CD4-positive, CD25-positive, alpha-beta regulatory T cell (primary cell): ENCODE results near the gene CAPN8. TPM values are rescaled to one million over a fixed set of nuclear protein-coding genes. Genes with fewer than 3 reads are reported as not detected.
A peak's percentile ranks its signal among the peaks of the same experiment; 100 is the strongest.

Source experiments
- ATAC-seq, 2 donors: fragments of 150-1000 bp; cut with Tn5 transposase; one replicate each; pipeline ENCODE4 v1.10.0; 2021; ENCODE audit warnings: low read depth in 2 of 2, moderate number of reproducible peaks in 2 of 2, moderate library complexity in 1 of 2
- DNase-seq, 3 donors: peaks; one replicate each; pipeline versions ENCODE4 v3.0.0 to v3.0.0-alpha.2; 2012 to 2022; ENCODE audit warnings: mixed read lengths in 1 of 3
- H3K27ac ChIP-seq: one replicate; pipeline ENCODE4 v1.7.0; 2013; ENCODE audit warnings: mild to moderate bottlenecking, low read length; ENCODE audit not compliant: insufficient read depth, poor library complexity, severe bottlenecking
- H3K27me3 ChIP-seq: one replicate; pipeline ENCODE4 v1.7.0; 2013; ENCODE audit warnings: low read length; ENCODE audit not compliant: control insufficient read depth, insufficient read depth
- H3K36me3 ChIP-seq: one replicate; pipeline ENCODE4 v1.7.0; 2013; ENCODE audit warnings: mild to moderate bottlenecking, low read length, moderate library complexity; ENCODE audit not compliant: control insufficient read depth, insufficient read depth
- H3K4me1 ChIP-seq: 2 replicates; pipeline ENCODE4 v1.7.0; 2013; ENCODE audit warnings: mild to moderate bottlenecking, low read length; ENCODE audit not compliant: insufficient read depth, control insufficient read depth, poor library complexity, severe bottlenecking
- H3K4me3 ChIP-seq: one replicate; pipeline ENCODE4 v1.7.0; 2013; ENCODE audit warnings: low read depth, mild to moderate bottlenecking, low read length, moderate library complexity
- H3K9me3 ChIP-seq, 2 experiments: 1 replicate in 1 of 2; 2 replicates in 1 of 2; pipeline ENCODE4 v1.7.0; 2013; ENCODE audit warnings: low read length in 2 of 2, mild to moderate bottlenecking in 1 of 2, moderate library complexity in 1 of 2; ENCODE audit not compliant: control insufficient read depth in 2 of 2
- H3K27ac Mint-ChIP-seq, 3 donors: one replicate each; pipeline ENCODE4 v1.8.0; 2020 to 2022; ENCODE audit warnings: mild to moderate bottlenecking in 3 of 3, mixed read lengths in 3 of 3, moderate library complexity in 2 of 3
- H3K27me3 Mint-ChIP-seq: one replicate; pipeline ENCODE4 v1.8.0; 2022; ENCODE audit warnings: mild to moderate bottlenecking, mixed read lengths
- H3K36me3 Mint-ChIP-seq: one replicate; pipeline ENCODE4 v1.8.0; 2020; ENCODE audit warnings: mixed read lengths
- H3K4me1 Mint-ChIP-seq, 4 donors: one replicate each; pipeline ENCODE4 v1.8.0; 2020 to 2022; ENCODE audit warnings: mixed read lengths in 4 of 4, mild to moderate bottlenecking in 1 of 4
- H3K4me3 Mint-ChIP-seq, 4 donors: one replicate each; pipeline ENCODE4 v1.8.0; 2020 to 2022; ENCODE audit warnings: mild to moderate bottlenecking in 4 of 4, mixed read lengths in 4 of 4, moderate library complexity in 3 of 4
- H3K9me3 Mint-ChIP-seq, 7 donors: one replicate each; pipeline ENCODE4 v1.8.0; 2020 to 2022; ENCODE audit warnings: mixed read lengths in 7 of 7, mild to moderate bottlenecking in 3 of 7, moderate library complexity in 2 of 7
- polyA plus RNA-seq, 4 donors: library from polyadenylated mRNA; unstranded; fragments of 300-500 nt; fragmentation: Illumina TruSeq; gene quantifications; one replicate each; pipeline ENCODE4 v1.2.3, GENCODE V29; 2021
- total RNA-seq: library from RNA; stranded (reverse); gene quantifications from one replicate; pipeline ENCODE4 v1.2.3, GENCODE V29; 2022

The CAPN8 gene
- total and polyA plus RNA-seq, 5 donors from 2014 or later: 0.12 to 1.1 (median 0.49) TPM; not detected in 1

DNA sequence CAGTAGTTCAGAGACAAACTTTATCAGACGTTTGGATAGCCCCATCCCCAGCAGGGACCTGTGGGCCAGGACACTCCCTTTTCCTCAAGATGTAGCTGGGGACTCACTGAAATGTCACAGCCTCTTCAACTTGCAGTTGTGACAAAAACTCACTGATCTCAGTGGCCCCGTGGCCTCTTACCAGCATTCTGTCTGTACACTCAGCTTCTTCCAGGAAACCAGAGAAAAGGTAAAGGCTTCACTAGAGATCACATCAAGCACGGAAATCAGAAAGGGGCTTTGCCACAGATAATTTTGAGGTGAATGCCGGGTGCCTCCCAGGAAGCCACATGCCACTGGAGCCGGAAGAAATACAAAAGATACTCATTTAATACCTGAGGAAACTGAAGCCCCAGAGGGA, 150.1 kb downstream of the CAPN8 start:
- ATAC-seq: peak; percentile 67 to 76
- no peak overlapping the region for H3K4me3 ChIP-seq
- H3K27ac ChIP-seq: no peak overlapping the region

DNA sequence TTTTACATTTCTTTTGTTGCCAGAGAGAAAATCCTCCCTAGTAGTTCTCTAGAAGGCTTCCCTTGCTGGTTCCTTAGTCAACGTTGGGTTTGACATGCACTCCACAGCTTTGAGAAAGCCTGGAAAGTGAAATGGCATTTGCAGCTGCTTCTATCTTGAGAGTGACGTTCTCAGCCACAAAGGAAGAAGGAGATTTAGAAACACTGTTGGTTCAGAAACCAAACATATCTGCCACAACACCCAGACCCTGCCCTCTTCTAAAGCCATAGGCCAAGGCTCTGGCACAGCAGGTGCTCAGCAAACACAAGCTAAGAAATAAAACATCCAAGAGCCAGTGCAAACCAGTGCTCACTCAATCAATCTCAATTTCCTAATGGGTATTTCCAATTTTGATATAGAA, 150.9 kb downstream of the CAPN8 start:
- Mint-ChIP-seq H3K36me3 (peaks cover 11% of the 10 kb centered on the region), H3K4me3 (peak overlapping the region; percentile 13 to 61 (median 50)), H3K27ac (peak overlapping the region; percentile 81 to 98 (median 81)), H3K27me3 (peaks cover 8% of the 10 kb centered on the region), H3K9me3 (peaks cover 0 to 7% (median 0%) of the 10 kb centered on the region in 7 donors), H3K4me1 (peaks cover 11 to 34% (median 18%) of the 10 kb centered on the region in 4 donors)
- ATAC-seq (no peak), DNase-seq (peak in 1 of 3 donors; percentile 31)
- no peaks in the 10 kb centered on the region for H3K27me3 ChIP-seq
- H3K4me3 ChIP-seq: peak overlapping the region; percentile 31
- H3K9me3 ChIP-seq: no peaks in the 10 kb centered on the region
- no peaks in the 10 kb centered on the region for H3K36me3 ChIP-seq
- H3K27ac ChIP-seq: peak overlapping the region; percentile 34
- H3K4me1 ChIP-seq: peaks cover 26% of the 10 kb centered on the region

More for the DNA sequence above, 150.1 kb downstream of the CAPN8 start:
- Histone ChIP-seq H3K27me3 (no peaks in the 10 kb centered on the region), H3K9me3 (no peaks in the 10 kb centered on the region), H3K4me1 (peaks cover 26% of the 10 kb centered on the region), H3K36me3 (no peaks in the 10 kb centered on the region)
- Mint-ChIP-seq H3K27ac (peak overlapping the region; percentile 45 to 98 (median 59)), H3K9me3 (peaks cover 0 to 5% (median 0%) of the 10 kb centered on the region in 7 donors), H3K27me3 (peaks cover 5% of the 10 kb centered on the region), H3K4me3 (peak overlapping the region; percentile 48 to 66 (median 57)), H3K4me1 (peaks cover 11 to 34% (median 18%) of the 10 kb centered on the region in 4 donors), H3K36me3 (peaks cover 8% of the 10 kb centered on the region)
- peak in 2 of 3 donors; percentile 11 to 85 for DNase-seq

- H3K9me3 Mint-ChIP-seq: peaks cover 0 to 5% (median 0%) of the 10 kb centered on the region in 7 donors
- Histone ChIP-seq H3K27me3 (no peaks in the 10 kb centered on the region), H3K4me3 (no peak overlapping the region), H3K9me3 (no peaks in the 10 kb centered on the region), H3K27ac (no peak overlapping the region), H3K36me3 (no peaks in the 10 kb centered on the region), H3K4me1 (peaks cover 26% of the 10 kb centered on the region)
- H3K4me1 Mint-ChIP-seq: peaks cover 11 to 34% (median 18%) of the 10 kb centered on the region in 4 donors
- ATAC-seq (no peak), DNase-seq (no peak)
- no peak overlapping the region for H3K27ac Mint-ChIP-seq
- H3K27me3 Mint-ChIP-seq: peaks cover 11% of the 10 kb centered on the region
- peaks cover 6% of the 10 kb centered on the region for H3K36me3 Mint-ChIP-seq
- no peak overlapping the region for H3K4me3 Mint-ChIP-seq
Measured at GRCh38 chr1:223513309-223513708, 152.2 kb downstream of the CAPN8 start.

GRCh38 chr1:223512057-223512456, 153.4 kb downstream of the CAPN8 start:
- Histone ChIP-seq H3K27ac (no peak overlapping the region), H3K27me3 (no peaks in the 10 kb centered on the region), H3K9me3 (no peaks in the 10 kb centered on the region), H3K36me3 (no peaks in the 10 kb centered on the region), H3K4me1 (peaks cover 26% of the 10 kb centered on the region), H3K4me3 (no peak overlapping the region)
- ATAC-seq (no peak), DNase-seq (no peak)
- Mint-ChIP-seq H3K27me3 (peaks cover 5% of the 10 kb centered on the region), H3K4me3 (no peak overlapping the region), H3K36me3 (peaks cover 6% of the 10 kb centered on the region), H3K9me3 (peaks cover 0 to 5% (median 0%) of the 10 kb centered on the region in 7 donors), H3K4me1 (peaks cover 11 to 34% (median 18%) of the 10 kb centered on the region in 4 donors), H3K27ac (no peak overlapping the region)

DNA sequence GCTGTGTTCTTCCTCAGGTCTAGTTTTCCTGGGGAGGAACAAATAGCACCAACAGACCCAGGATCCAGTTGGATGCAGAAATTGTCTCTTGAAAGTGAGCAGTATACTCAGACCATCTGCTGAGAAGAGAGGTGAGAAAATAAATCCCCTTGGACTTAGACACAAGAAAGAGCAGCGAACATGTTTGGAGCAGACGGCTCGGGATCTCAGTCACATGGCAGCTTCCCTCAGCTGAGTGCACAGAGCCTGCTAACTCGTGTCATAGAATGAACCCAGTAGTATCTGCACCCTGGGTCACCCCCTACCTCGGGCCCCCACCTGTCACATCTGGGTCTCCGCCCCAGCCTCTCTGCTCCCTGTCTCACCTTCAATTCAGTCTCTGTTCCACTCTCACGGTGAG, 156.7 kb downstream of the CAPN8 start:
- Mint-ChIP-seq H3K9me3 (peaks cover 0 to 5% (median 0%) of the 10 kb centered on the region in 7 donors), H3K27ac (no peak overlapping the region), H3K4me1 (peaks cover 0 to 3% (median 1%) of the 10 kb centered on the region in 4 donors), H3K36me3 (peaks cover 6% of the 10 kb centered on the region), H3K4me3 (no peak overlapping the region), H3K27me3 (peaks cover 5% of the 10 kb centered on the region)
- no peaks in the 10 kb centered on the region for H3K27me3 ChIP-seq
- no peaks in the 10 kb centered on the region for H3K9me3 ChIP-seq
- no peak overlapping the region for H3K4me3 ChIP-seq
- no peaks in the 10 kb centered on the region for H3K36me3 ChIP-seq
- no peak overlapping the region for H3K27ac ChIP-seq
- ATAC-seq: no peak
- DNase-seq: no peak
- H3K4me1 ChIP-seq: no peaks in the 10 kb centered on the region

GRCh38 chr1:223504741-223505140, 160.8 kb downstream of the CAPN8 start:
- no peak overlapping the region for H3K27ac ChIP-seq
- no peaks in the 10 kb centered on the region for H3K27me3 ChIP-seq
- Mint-ChIP-seq H3K27me3 (peaks cover 4% of the 10 kb centered on the region), H3K36me3 (no peaks in the 10 kb centered on the region), H3K27ac (no peak overlapping the region), H3K4me1 (no peaks in the 10 kb centered on the region), H3K4me3 (no peak overlapping the region), H3K9me3 (no peaks in the 10 kb centered on the region)
- DNase-seq (no peak), ATAC-seq (no peak)
- H3K36me3 ChIP-seq: no peaks in the 10 kb centered on the region
- H3K4me1 ChIP-seq: no peaks in the 10 kb centered on the region
- no peak overlapping the region for H3K4me3 ChIP-seq
- no peaks in the 10 kb centered on the region for H3K9me3 ChIP-seq

DNA sequence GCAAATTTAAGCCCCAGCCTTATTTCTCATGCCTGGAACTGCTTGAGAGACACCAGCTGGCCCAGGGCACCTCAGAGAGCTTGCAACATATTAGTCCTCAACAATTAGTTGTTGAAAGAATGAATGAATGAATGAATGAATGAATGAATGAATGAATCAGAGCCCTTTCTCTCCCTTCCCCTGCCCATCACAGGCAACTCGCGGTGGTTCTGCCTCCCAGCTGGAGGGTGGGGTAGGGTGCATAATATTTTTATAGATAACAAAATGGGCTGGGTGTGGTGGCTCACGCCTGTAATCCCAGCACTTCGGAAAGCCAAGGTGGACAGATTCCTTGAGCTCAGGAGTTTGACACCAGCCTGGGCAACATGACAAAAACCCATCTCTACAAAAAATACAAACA, 162.2 kb downstream of the CAPN8 start:
- Histone ChIP-seq H3K9me3 (no peaks in the 10 kb centered on the region), H3K27ac (no peak overlapping the region), H3K36me3 (no peaks in the 10 kb centered on the region), H3K4me3 (no peak overlapping the region), H3K27me3 (no peaks in the 10 kb centered on the region), H3K4me1 (no peaks in the 10 kb centered on the region)
- no peak overlapping the region for H3K27ac Mint-ChIP-seq
- H3K4me3 Mint-ChIP-seq: no peak overlapping the region
- no peaks in the 10 kb centered on the region for H3K4me1 Mint-ChIP-seq
- no peaks in the 10 kb centered on the region for H3K36me3 Mint-ChIP-seq
- no peaks in the 10 kb centered on the region for H3K9me3 Mint-ChIP-seq
- H3K27me3 Mint-ChIP-seq: peaks cover 4% of the 10 kb centered on the region
- DNase-seq: no peak
- ATAC-seq: no peak
